H9 (cell line): ENCODE measurements around the gene SAT2. TPM values are rescaled to one million over a fixed set of nuclear protein-coding genes. Genes with fewer than 3 reads are reported as not detected.
"Not testable (repeated sequence)": the region's sequence is repeated elsewhere in the genome, so short reads cannot be mapped to it uniquely, and the experiment has no call there.

ENCODE experiments used
- DNase-seq: peaks from one replicate; pipeline ENCODE4 v3.0.0-alpha.2; 2017
- H2AFZ ChIP-seq: one replicate; pipeline ENCODE4 v1.6.1; 2013; ENCODE audit warnings: mild to moderate bottlenecking, low read length, control low read depth, moderate library complexity
- H2AK5ac ChIP-seq: 2 replicates; pipeline ENCODE4 v1.6.1; 2013; ENCODE audit warnings: low read length, control low read depth, mixed read lengths; ENCODE audit not compliant: insufficient read length
- H2BK120ac ChIP-seq: one replicate; pipeline ENCODE4 v1.6.1; 2013; ENCODE audit warnings: low read depth, mild to moderate bottlenecking, low read length, control low read depth, inconsistent platforms; ENCODE audit not compliant: poor library complexity, severe bottlenecking
- H2BK12ac ChIP-seq: 2 replicates; pipeline ENCODE4 v1.6.1; 2013; ENCODE audit warnings: low read length, control low read depth, mixed read lengths, low read depth; ENCODE audit not compliant: insufficient read length
- H2BK15ac ChIP-seq: 2 replicates; pipeline ENCODE4 v1.6.1; 2013; ENCODE audit warnings: low read depth, low read length, control low read depth
- H2BK20ac ChIP-seq: one replicate; pipeline ENCODE4 v1.6.1; 2013; ENCODE audit warnings: low read depth, mild to moderate bottlenecking, low read length, control low read depth, inconsistent platforms; ENCODE audit not compliant: poor library complexity, severe bottlenecking
- H2BK5ac ChIP-seq: 2 replicates; pipeline ENCODE4 v1.6.1; 2013; ENCODE audit warnings: low read length, control low read depth, mixed read lengths; ENCODE audit not compliant: insufficient read length
- H3K14ac ChIP-seq: 2 replicates; pipeline ENCODE4 v1.6.1; 2013; ENCODE audit warnings: low read length, control low read depth; ENCODE audit not compliant: insufficient read depth
- H3K18ac ChIP-seq: 2 replicates; pipeline ENCODE4 v1.6.1; 2013; ENCODE audit warnings: low read depth, mild to moderate bottlenecking, mixed read lengths, low read length, control low read depth; ENCODE audit not compliant: insufficient read length
- H3K23ac ChIP-seq: 2 replicates; pipeline ENCODE4 v1.6.1; 2013; ENCODE audit warnings: low read length, control low read depth, mixed read lengths, low read depth; ENCODE audit not compliant: insufficient read length
- H3K23me2 ChIP-seq: 2 replicates; pipeline ENCODE4 v1.6.1; 2013; ENCODE audit warnings: low read depth, mild to moderate bottlenecking, mixed read lengths, low read length, control low read depth; ENCODE audit not compliant: insufficient read length, poor library complexity, severe bottlenecking
- H3K27ac ChIP-seq: 2 replicates; pipeline ENCODE4 v1.5.1; 2013; ENCODE audit warnings: low read length, control low read depth, mixed read lengths, low read depth; ENCODE audit not compliant: insufficient read length
- H3K27me3 ChIP-seq: 2 replicates; pipeline ENCODE4 v1.6.1; 2013; ENCODE audit warnings: low read length, control low read depth, inconsistent platforms; ENCODE audit not compliant: insufficient read depth
- H3K4ac ChIP-seq: 2 replicates; pipeline ENCODE4 v1.6.1; 2013; ENCODE audit warnings: low read depth, mild to moderate bottlenecking, control low read depth, inconsistent platforms, low read length, moderate library complexity
- H3K4me1 ChIP-seq: 2 replicates; pipeline ENCODE4 v1.6.1; 2013; ENCODE audit warnings: low read length, control low read depth, inconsistent platforms; ENCODE audit not compliant: insufficient read depth
- H3K4me2 ChIP-seq: 2 replicates; pipeline ENCODE4 v1.6.1; 2013; ENCODE audit warnings: low read length, control low read depth, mixed read lengths; ENCODE audit not compliant: insufficient read length, insufficient read depth
- H3K56ac ChIP-seq: 2 replicates; pipeline ENCODE4 v1.6.1; 2013; ENCODE audit warnings: low read depth, mild to moderate bottlenecking, mixed read lengths, low read length, control low read depth; ENCODE audit not compliant: insufficient read length
- H3K79me1 ChIP-seq: 2 replicates; pipeline ENCODE4 v1.6.1; 2013; ENCODE audit warnings: low read depth, mild to moderate bottlenecking, moderate library complexity, low read length, control low read depth, inconsistent platforms; ENCODE audit not compliant: insufficient read depth, poor library complexity, severe bottlenecking
- H3K79me2 ChIP-seq: 2 replicates; pipeline ENCODE4 v1.6.1; 2013; ENCODE audit warnings: low read length, control low read depth, inconsistent platforms; ENCODE audit not compliant: insufficient read depth
- H3K9ac ChIP-seq: 2 replicates; pipeline ENCODE4 v1.6.1; 2013; ENCODE audit warnings: low read length, control low read depth, mixed read lengths; ENCODE audit not compliant: insufficient read length; ENCODE audit errors: extremely low read depth
- H3K9me3 ChIP-seq: one replicate; pipeline ENCODE4 v1.6.1; 2013; ENCODE audit warnings: low read depth, low read length, inconsistent platforms; ENCODE audit not compliant: control insufficient read depth
- H3T11ph ChIP-seq: one replicate; pipeline ENCODE4 v1.6.1; 2013; ENCODE audit warnings: mild to moderate bottlenecking, low read length, control low read depth, inconsistent platforms
- H4K20me1 ChIP-seq: one replicate; pipeline ENCODE4 v1.6.1; 2013; ENCODE audit not compliant: control insufficient read depth, insufficient read length, insufficient read depth
- H4K5ac ChIP-seq: 2 replicates; pipeline ENCODE4 v1.6.1; 2013; ENCODE audit warnings: low read depth, mild to moderate bottlenecking, mixed read lengths, low read length, control low read depth; ENCODE audit not compliant: insufficient read length
- H4K8ac ChIP-seq: replicated peaks from 2 replicates; pipeline ENCODE4 v1.6.1; 2013; ENCODE audit warnings: low read length, control low read depth, mixed read lengths, low read depth; ENCODE audit not compliant: insufficient read length
- H4K91ac ChIP-seq: 2 replicates; pipeline ENCODE4 v1.6.1; 2013; ENCODE audit warnings: low read depth, mild to moderate bottlenecking, moderate library complexity, mixed read lengths, low read length, control low read depth; ENCODE audit not compliant: insufficient read length
- H3K27ac Mint-ChIP-seq, 3 experiments: 2 replicates in 2 of 3; 3 replicates in 1 of 3; pipeline ENCODE4 v1.8.0; 2020 to 2021; ENCODE audit warnings: mixed read lengths in 3 of 3, mild to moderate bottlenecking in 1 of 3, moderate library complexity in 1 of 3
- H3K27me3 Mint-ChIP-seq: 2 replicates; pipeline ENCODE4 v1.8.0; 2021; ENCODE audit warnings: low read depth, mild to moderate bottlenecking, moderate library complexity, mixed read lengths
- H3K36me3 Mint-ChIP-seq, 3 experiments: 2 replicates in 2 of 3; 3 replicates in 1 of 3; pipeline ENCODE4 v1.8.0; 2020 to 2021; ENCODE audit warnings: low read depth in 3 of 3, mixed read lengths in 3 of 3; ENCODE audit not compliant: insufficient read depth in 1 of 3
- H3K4me1 Mint-ChIP-seq, 2 experiments: 2 replicates each; pipeline ENCODE4 v1.8.0; 2020; ENCODE audit warnings: mixed read lengths in 2 of 2
- H3K4me3 Mint-ChIP-seq, 2 experiments: 2 replicates in 1 of 2; 3 replicates in 1 of 2; pipeline ENCODE4 v1.8.0; 2020 to 2021; ENCODE audit warnings: mild to moderate bottlenecking in 2 of 2, mixed read lengths in 2 of 2, moderate library complexity in 1 of 2
- H3K9me3 Mint-ChIP-seq, 2 experiments: 2 replicates in 1 of 2; 3 replicates in 1 of 2; pipeline ENCODE4 v1.8.0; 2020; ENCODE audit warnings: mild to moderate bottlenecking in 2 of 2, mixed read lengths in 2 of 2, moderate library complexity in 1 of 2
- CTCF ChIP-seq: fragments of 200-600 bp; sonication (generic); conservative IDR thresholded peaks from 3 replicates; pipeline ENCODE4 v1.8.0; 2021; ENCODE audit warnings: antibody characterized with exemption, mild to moderate bottlenecking
- WGBS: extraction: QIAGEN DNeasy Blood & Tissue Kit; methylation state at CpG from one replicate; pipeline ENCODE4 v1.1.7; 2013; ENCODE audit warnings: missing lambda C conversion rate, low lambda C conversion rate, mixed read lengths; ENCODE audit not compliant: insufficient read length; ENCODE audit errors: extremely low coverage; 5-methylcytosine and 5-hydroxymethylcytosine counted together
- total RNA-seq: library from RNA; stranded (reverse); gene quantifications from 2 replicates; pipeline ENCODE4 v1.2.1, GENCODE V29; 2021

SAT2 gene
- total RNA-seq, 1 experiment from 2014 or later: 72.1 TPM

DNA sequence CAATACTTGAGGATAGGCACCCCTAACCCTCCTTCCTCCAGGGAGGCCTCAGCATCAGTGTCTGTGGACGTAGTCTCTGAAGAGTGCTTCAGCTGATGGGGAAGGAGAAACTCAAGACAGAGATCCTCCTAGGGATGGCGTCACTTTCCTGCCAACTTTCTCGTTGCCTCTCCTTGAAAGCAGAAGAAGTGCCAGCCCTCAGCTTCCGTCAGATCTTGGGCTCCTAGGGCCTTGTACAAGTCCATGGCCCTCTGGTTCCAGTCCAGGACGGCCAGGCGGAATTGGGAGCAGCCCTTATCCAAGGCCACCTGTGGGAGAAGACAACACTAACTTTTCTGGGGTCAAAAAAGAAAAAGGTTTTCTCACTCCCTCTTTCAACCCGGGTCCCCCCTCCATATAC is 1.3 kb downstream of the SAT2 start:
- Histone ChIP-seq H3K23me2 (peaks cover 8% of the 10 kb centered on the region), H3K23ac (no peak overlapping the region), H2AFZ (no peak overlapping the region), H4K91ac (no peak overlapping the region), H3K4me2 (peak overlapping the region; percentile 94), H3K14ac (no peak overlapping the region), H4K8ac (no peak overlapping the region), H2BK12ac (no peak overlapping the region), H3K9me3 (no peaks in the 10 kb centered on the region), H3K79me2 (no peaks in the 10 kb centered on the region), H2BK15ac (no peak overlapping the region), H3K27ac (no peak overlapping the region), H2BK20ac (no peak overlapping the region), H3K9ac (no peak overlapping the region), H3K18ac (no peak overlapping the region), H3K79me1 (no peaks in the 10 kb centered on the region), H3K56ac (no peak overlapping the region), H3K27me3 (no peaks in the 10 kb centered on the region), H2BK5ac (no peak overlapping the region), H2AK5ac (no peak overlapping the region), H3T11ph (no peak overlapping the region), H3K4me1 (no peaks in the 10 kb centered on the region), H2BK120ac (no peak overlapping the region), H3K4ac (no peak overlapping the region), H4K5ac (no peak overlapping the region), H4K20me1 (no peaks in the 10 kb centered on the region)
- H3K27me3 Mint-ChIP-seq: no peaks in the 10 kb centered on the region
- H3K4me3 Mint-ChIP-seq: peak overlapping the region; percentile 90 to 94
- peaks cover 10 to 11% of the 10 kb centered on the region in 2 experiments for H3K4me1 Mint-ChIP-seq
- no peaks in the 10 kb centered on the region for H3K9me3 Mint-ChIP-seq
- no peak for TF ChIP-seq CTCF
- no CpG with 5 or more reads among the region's 7 CpGs for WGBS
- peaks cover 4 to 19% (median 15%) of the 10 kb centered on the region in 3 experiments for H3K36me3 Mint-ChIP-seq
- H3K27ac Mint-ChIP-seq: peak overlapping the region in 1 of 3 experiments; percentile 22; a peak in 2 of 7 replicates
- DNase-seq: no peak

DNA sequence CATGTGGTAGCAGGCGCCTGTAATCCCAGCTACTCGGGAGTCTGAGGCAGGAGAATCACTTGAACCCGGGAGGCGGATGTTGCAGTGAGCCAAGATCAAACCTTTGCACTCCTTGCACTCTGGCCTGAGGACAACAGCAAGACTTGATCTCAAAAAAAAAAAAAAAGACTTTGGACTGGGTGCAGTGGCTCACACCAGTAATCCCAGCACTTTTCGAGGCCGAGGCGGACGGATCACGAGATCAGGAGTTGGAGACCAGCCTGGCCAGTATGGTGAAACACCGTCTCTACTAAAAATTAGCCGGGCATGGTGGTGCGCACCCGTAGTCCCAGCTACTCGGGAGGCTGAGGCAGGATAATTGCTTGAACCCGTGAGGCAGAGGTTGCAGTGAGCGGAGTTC is 1.9 kb downstream of the SAT2 start:
- H2BK120ac ChIP-seq, H3K79me1 ChIP-seq, H2BK15ac ChIP-seq, H4K8ac ChIP-seq, H3K4ac ChIP-seq, H2BK5ac ChIP-seq, H4K20me1 ChIP-seq, H3K4me2 ChIP-seq, H2BK20ac ChIP-seq, H3K18ac ChIP-seq, H3K9me3 Mint-ChIP-seq, H3K27ac Mint-ChIP-seq, H2AFZ ChIP-seq, H4K91ac ChIP-seq, H3K23me2 ChIP-seq, H2BK12ac ChIP-seq, H3K23ac ChIP-seq, H2AK5ac ChIP-seq, H3K27me3 ChIP-seq, H4K5ac ChIP-seq, H3K56ac ChIP-seq, H3K4me1 ChIP-seq, DNase-seq, H3K27me3 Mint-ChIP-seq, H3K9ac ChIP-seq, H3K9me3 ChIP-seq, H3K27ac ChIP-seq, H3T11ph ChIP-seq, H3K14ac ChIP-seq, H3K79me2 ChIP-seq: not testable (repeated sequence)
- Mint-ChIP-seq H3K4me3 (peak overlapping the region in 1 of 2 experiments; percentile 94; a peak in 3 of 5 replicates), H3K36me3 (peaks cover 4 to 19% (median 15%) of the 10 kb centered on the region in 3 experiments), H3K4me1 (peaks cover 10 to 11% of the 10 kb centered on the region in 2 experiments)
- WGBS: no CpG with 5 or more reads among the region's 16 CpGs
